HCT116 (cell line): ENCODE measurements around the gene ATP8B4. TPM values are rescaled to one million over a fixed set of nuclear protein-coding genes. Genes with fewer than 3 reads are reported as not detected.

ENCODE experiments used
- ATAC-seq: fragments of 200-7000 bp; cut with Tn5 transposase; 2 replicates; pipeline ENCODE4 v1.9.1; 2020; ENCODE audit warnings: mild to moderate bottlenecking, moderate library complexity
- BruUV-seq: library from RNA; stranded (reverse); fragments of 400-500 nt; replicated peaks from 2 replicates; lab custom pipeline; 2021; lab: Mats Ljungman, UMichigan
- CTCF ChIA-PET: fragments of 300-600 bp; sonication (Branson Sonifier 250); formaldehyde crosslinking; loops from one replicate; lab custom pipeline; 2021; ENCODE audit warnings: antibody characterized with exemption; lab: Charles Lee
- POLR2A ChIA-PET: fragments of 300-600, 350-600 bp; sonication (Branson Sonifier 250); formaldehyde crosslinking; loops from one replicate; lab custom pipeline; 2021; ENCODE audit warnings: antibody characterized with exemption; lab: Charles Lee
- RAD21 ChIA-PET, 2 experiments: fragments of 300-600 bp; sonication (Branson Sonifier 250); formaldehyde crosslinking; loops; one replicate each; lab custom pipeline; 2023; ENCODE audit warnings: low total read pairs in 2 of 2; ENCODE audit not compliant: uncharacterized antibody in 2 of 2, unreplicated experiment in 2 of 2, low non-redundant PET in 1 of 2; lab: Charles Lee
- DNase-seq: peaks from one replicate; pipeline ENCODE4 v3.0.0-alpha.2; 2010; ENCODE audit warnings: low read depth, low spot score
- H2AFZ ChIP-seq: fragments of 200-600 bp; shearing (Covaris generic), sonication (generic); 2 replicates; pipeline ENCODE4 v1.6.1; 2017; ENCODE audit warnings: low read depth, mixed run types, mixed read lengths, antibody characterized with exemption, low read length; ENCODE audit not compliant: poor library complexity, severe bottlenecking
- H3K27ac ChIP-seq: 2 replicates; pipeline ENCODE4 v1.5.1; 2012; ENCODE audit warnings: low read depth, low read length
- H3K27me3 ChIP-seq: fragments of 200-600 bp; sonication (generic); 2 replicates; pipeline ENCODE4 v1.6.1; 2016; ENCODE audit warnings: mixed run types, low read length, mixed read lengths; ENCODE audit not compliant: insufficient read depth
- H3K36me3 ChIP-seq, 2 experiments: fragments of 200-500 bp in 1 of 2; fragments of 200-600 bp in 1 of 2; sonication (Bioruptor generic) in 1 of 2; sonication (generic) in 1 of 2; 2 replicates each; pipeline versions ENCODE4 v1.5.1 to v1.6.1; 2014 to 2016; ENCODE audit warnings: low read length in 2 of 2, inconsistent platforms in 1 of 2, mixed read lengths in 1 of 2, mixed run types in 1 of 2; ENCODE audit not compliant: insufficient read depth in 2 of 2, control insufficient read depth in 1 of 2
- H3K4me1 ChIP-seq, 2 experiments: fragments of 200-600 bp in 1 of 2; sonication (generic) in 1 of 2; 2 replicates each; pipeline versions ENCODE4 v1.5.1 to v1.6.1; 2012 to 2017; ENCODE audit warnings: low read length in 2 of 2, inconsistent platforms in 1 of 2, mild to moderate bottlenecking in 1 of 2, mixed read lengths in 1 of 2, mixed run types in 1 of 2, moderate library complexity in 1 of 2; ENCODE audit not compliant: insufficient read depth in 2 of 2, control insufficient read depth in 1 of 2
- H3K4me2 ChIP-seq: fragments of 200-600 bp; sonication (generic); 2 replicates; pipeline ENCODE4 v1.6.1; 2017; ENCODE audit warnings: mixed run types, low read length, mixed read lengths
- H3K4me3 ChIP-seq, 2 experiments: fragments of 200-600 bp in 1 of 2; sonication (generic) in 1 of 2; replicated peaks in 1 of 2; 2 replicates each; pipeline ENCODE4 v1.5.1; 2011 to 2016; ENCODE audit warnings: low read length in 2 of 2, control low read depth in 1 of 2, low read depth in 1 of 2, mild to moderate bottlenecking in 1 of 2, mixed read lengths in 1 of 2, mixed run types in 1 of 2
- H3K79me2 ChIP-seq: fragments of 200-600 bp; sonication (generic); 2 replicates; pipeline ENCODE4 v1.6.1; 2017; ENCODE audit warnings: mild to moderate bottlenecking, mixed run types, low read length, moderate library complexity, mixed read lengths; ENCODE audit not compliant: insufficient read depth
- H3K9ac ChIP-seq: fragments of 200-600 bp; sonication (generic); 2 replicates; pipeline ENCODE4 v1.6.1; 2016; ENCODE audit warnings: low read length, mixed read lengths
- H3K9me2 ChIP-seq: fragments of 200-600 bp; sonication (generic), shearing (Covaris generic); 2 replicates; pipeline ENCODE4 v1.6.1; 2017; ENCODE audit warnings: mixed run types, mild to moderate bottlenecking, moderate library complexity; ENCODE audit not compliant: insufficient read depth
- H3K9me3 ChIP-seq, 2 experiments: fragments of 200-500 bp in 1 of 2; fragments of 200-600 bp in 1 of 2; sonication (Bioruptor generic) in 1 of 2; sonication (generic) in 1 of 2; 2 replicates each; pipeline ENCODE4 v1.6.1; 2014 to 2017; ENCODE audit warnings: low read length in 2 of 2, mixed read lengths in 2 of 2, inconsistent platforms in 1 of 2, low read depth in 1 of 2, mild to moderate bottlenecking in 1 of 2, mixed run types in 1 of 2, moderate library complexity in 1 of 2; ENCODE audit not compliant: control insufficient read depth in 1 of 2, insufficient read depth in 1 of 2
- H4K20me1 ChIP-seq: fragments of 200-600 bp; sonication (generic), shearing (Covaris generic); 2 replicates; pipeline ENCODE4 v1.6.1; 2017; ENCODE audit warnings: mixed run types, mild to moderate bottlenecking, moderate library complexity; ENCODE audit not compliant: insufficient read depth
- ATF3 ChIP-seq: IDR thresholded peaks from 2 replicates; pipeline ENCODE4 v1.6.1; 2012
- CBX3 ChIP-seq: IDR thresholded peaks from 2 replicates; pipeline ENCODE4 v1.6.1; 2012; ENCODE audit warnings: low read depth
- CEBPB ChIP-seq: IDR thresholded peaks from 2 replicates; pipeline ENCODE4 v1.6.1; 2012; ENCODE audit warnings: low read depth
- EGR1 ChIP-seq: IDR thresholded peaks from 2 replicates; pipeline ENCODE4 v1.6.1; 2012; ENCODE audit warnings: low read depth
- EZH2phosphoT487 ChIP-seq: fragments of 200-600 bp; IDR thresholded peaks from 2 replicates; pipeline ENCODE4 v1.6.1; 2018; ENCODE audit warnings: antibody characterized with exemption, borderline replicate concordance
- FOSL1 ChIP-seq: IDR thresholded peaks from 2 replicates; pipeline ENCODE4 v1.6.1; 2012; ENCODE audit warnings: low read depth
- POLR2A ChIP-seq: IDR thresholded peaks from 2 replicates; pipeline ENCODE4 v1.7.0; 2011; ENCODE audit warnings: borderline replicate concordance; ENCODE audit not compliant: insufficient read depth, insufficient read length; ENCODE audit errors: extremely low read depth
- POLR2AphosphoS5 ChIP-seq: IDR thresholded peaks from 2 replicates; pipeline ENCODE4 v1.6.1; 2011; ENCODE audit warnings: mild to moderate bottlenecking, low read depth, low read length, moderate library complexity
- RAD21 ChIP-seq: IDR thresholded peaks from 2 replicates; pipeline ENCODE4 v1.6.1; 2012; ENCODE audit warnings: low read depth, mild to moderate bottlenecking
- REST ChIP-seq: IDR thresholded peaks from 2 replicates; pipeline ENCODE4 v1.6.1; 2012; ENCODE audit warnings: low read depth
- SIN3A ChIP-seq: IDR thresholded peaks from 2 replicates; pipeline ENCODE4 v1.6.1; 2012; ENCODE audit warnings: low read depth
- TCF7L2 ChIP-seq: IDR thresholded peaks from 2 replicates; pipeline ENCODE4 v1.7.0; 2011; ENCODE audit warnings: borderline replicate concordance, inconsistent platforms; ENCODE audit not compliant: insufficient read depth, insufficient read length; ENCODE audit errors: extremely low read depth
- YY1 ChIP-seq: IDR thresholded peaks from 2 replicates; pipeline ENCODE4 v1.6.1; 2011; ENCODE audit warnings: low read length, low read depth, moderate library complexity, mild to moderate bottlenecking; ENCODE audit not compliant: insufficient replicate concordance; ENCODE audit errors: extremely low read depth
- ZBTB33 ChIP-seq: IDR thresholded peaks from 2 replicates; pipeline ENCODE4 v1.6.1; 2011; ENCODE audit warnings: mild to moderate bottlenecking, low read length, moderate library complexity; ENCODE audit not compliant: insufficient replicate concordance; ENCODE audit errors: extremely low read depth
- ZFX ChIP-seq: fragments of 450-650 bp; IDR thresholded peaks from 2 replicates; pipeline ENCODE4 v1.6.1; 2017
- ZNF274 ChIP-seq: fragments of 200-500 bp; sonication (Bioruptor generic); IDR thresholded peaks from 2 replicates; pipeline ENCODE4 v1.6.1; 2014; ENCODE audit warnings: mild to moderate bottlenecking, low read depth, low read length, inconsistent platforms
- intact Hi-C: fragments of 100-400 bp; cut with micrococcal nuclease; formaldehyde crosslinking; loops from 2 replicates; pipeline ENCODE4 v1.10.0; 2022
- total RNA-seq: library from RNA; stranded (reverse); gene quantifications from one replicate; pipeline ENCODE4 v1.2.1, GENCODE V29; 2021; ENCODE audit not compliant: unreplicated experiment

Gene ATP8B4
- total RNA-seq, 1 experiment from 2014 or later = 0.25 TPM

- ChIA-PET RAD21 (no interaction called here), CTCF (interaction anchor here (0.7 kb wide), 1 partner anchor 11 kb away, joined by 3 read pairs; no protein-coding TSS in a partner anchor), POLR2A (no interaction called here)
- DNase-seq (no peak), ATAC-seq (no peak)
- Histone ChIP-seq H4K20me1 (no peaks in the 10 kb centered on the region), H3K4me3 (no peak overlapping the region), H3K36me3 (no peaks in the 10 kb centered on the region), H3K9me3 (no peaks in the 10 kb centered on the region), H2AFZ (no peak overlapping the region), H3K9ac (no peak overlapping the region), H3K4me2 (no peak overlapping the region), H3K79me2 (no peaks in the 10 kb centered on the region), H3K27ac (no peak overlapping the region), H3K27me3 (no peaks in the 10 kb centered on the region), H3K4me1 (no peaks in the 10 kb centered on the region), H3K9me2 (no peaks in the 10 kb centered on the region)
- BruUV-seq = no TSS peak
- no peak for TF ChIP-seq ZFX
- TF ChIP-seq ZNF274 = no peak
- TF ChIP-seq FOSL1 = no peak
- no peak for TF ChIP-seq CBX3
- no peak for TF ChIP-seq EGR1
- no peak for TF ChIP-seq ATF3
- no peak for TF ChIP-seq POLR2AphosphoS5
- no peak for TF ChIP-seq EZH2phosphoT487
- no peak for TF ChIP-seq RAD21
- no peak for TF ChIP-seq REST
- TF ChIP-seq ZBTB33 = no peak
- TF ChIP-seq TCF7L2 = no peak
- no peak for TF ChIP-seq YY1
- no peak for TF ChIP-seq SIN3A
- TF ChIP-seq POLR2A = no peak
- TF ChIP-seq CEBPB = no peak
- intact Hi-C loops = no loop called here
Observed at GRCh38 chr15:49887659-49888322, 231.2 kb downstream of the ATP8B4 start.
